Activated CD8-positive, alpha-beta memory T cell treated with anti-CD3 and anti-CD28 coated beads for 24 hours (primary cell): ENCODE results near the gene SMTNL2.
"Not testable (repeated sequence)": the region's sequence is repeated elsewhere in the genome, so short reads cannot be mapped to it uniquely, and the experiment has no call there.

Source experiments
- DNase-seq: peaks from one replicate; pipeline ENCODE4 v3.0.0-alpha.2; 2020

Gene SMTNL2

GRCh38 chr17:4560837-4561256 lies 23.5 kb upstream of the SMTNL2 start:
- DNase-seq, result no peak

GRCh38 chr17:4562015-4562969 lies 22.0 kb upstream of the SMTNL2 start:
- DNase-seq, result no peak

GRCh38 chr17:4565209-4566141 lies 18.9 kb upstream of the SMTNL2 start:
- DNase-seq, result peak; percentile 73

- DNase-seq, result peak; percentile 75
Observed at GRCh38 chr17:4566785-4567184, 17.5 kb upstream of the SMTNL2 start.

- no peak for DNase-seq
Observed at GRCh38 chr17:4569591-4569990, 14.7 kb upstream of the SMTNL2 start.

GRCh38 chr17:4572131-4572530 lies 12.2 kb upstream of the SMTNL2 start:
- no peak for DNase-seq

GRCh38 chr17:4573115-4573514 lies 11.2 kb upstream of the SMTNL2 start:
- no peak for DNase-seq

GRCh38 chr17:4573669-4574068 lies 10.7 kb upstream of the SMTNL2 start:
- peak; percentile 73 for DNase-seq

GRCh38 chr17:4574448-4575045 lies 9.8 kb upstream of the SMTNL2 start:
- DNase-seq, result no peak

- no peak for DNase-seq
Observed at GRCh38 chr17:4576161-4576558, 8.2 kb upstream of the SMTNL2 start.

GRCh38 chr17:4576729-4577322 lies 7.5 kb upstream of the SMTNL2 start:
- DNase-seq, result no peak

GRCh38 chr17:4577386-4577993 lies 6.8 kb upstream of the SMTNL2 start:
- no peak for DNase-seq

GRCh38 chr17:4578349-4578748 lies 6.0 kb upstream of the SMTNL2 start:
- DNase-seq, result not testable (repeated sequence)

GRCh38 chr17:4579678-4580077 lies 4.7 kb upstream of the SMTNL2 start:
- no peak for DNase-seq

- DNase-seq, result no peak
Observed at GRCh38 chr17:4580291-4580690, 4.0 kb upstream of the SMTNL2 start.

- no peak for DNase-seq
Observed at GRCh38 chr17:4582101-4582501, 2.2 kb upstream of the SMTNL2 start.

GRCh38 chr17:4582691-4583090 lies 1.6 kb upstream of the SMTNL2 start:
- no peak for DNase-seq

- no peak for DNase-seq
Observed at GRCh38 chr17:4583206-4583605, 1.1 kb upstream of the SMTNL2 start.

GRCh38 chr17:4583782-4584100 lies 588 bp upstream of the SMTNL2 start:
- no peak for DNase-seq

GRCh38 chr17:4584917-4585637 lies 748 bp downstream of the SMTNL2 start:
- DNase-seq, result no peak

- no peak for DNase-seq
Observed at GRCh38 chr17:4585638-4585994, 1.3 kb downstream of the SMTNL2 start.

GRCh38 chr17:4586043-4586442 lies 1.7 kb downstream of the SMTNL2 start:
- no peak for DNase-seq
